K562 (cell line): ENCODE measurements around the gene WDR45. TPM values are rescaled to one million over a fixed set of nuclear protein-coding genes. Genes with fewer than 3 reads are reported as not detected.

Source experiments
- FOXA3 ChIP-seq, 2 experiments: fragments of 450-650 bp in 1 of 2; sonication (generic) in 1 of 2; formaldehyde crosslinking; IDR thresholded peaks in 1 of 2; conservative IDR thresholded peaks in 1 of 2; 2 replicates each; pipeline versions ENCODE4 v1.4.0 to v1.8.0; 2020 to 2022; ENCODE audit warnings: mild to moderate bottlenecking in 2 of 2, missing genetic modification reagents in 1 of 2
- FOXK2 ChIP-seq, 2 experiments: fragments of 450-650 bp; IDR thresholded peaks in 1 of 2; conservative IDR thresholded peaks in 1 of 2; 2 replicates each; pipeline ENCODE4 v1.6.1; 2016; ENCODE audit warnings: low read depth in 2 of 2, mild to moderate bottlenecking in 1 of 2
- GTF2B ChIP-seq: IDR thresholded peaks from 2 replicates; pipeline ENCODE4 v1.6.1; 2011; ENCODE audit not compliant: insufficient read length; ENCODE audit errors: extremely low read depth
- HMG20A ChIP-seq: fragments of 450-650 bp; formaldehyde crosslinking; conservative IDR thresholded peaks from 2 replicates; pipeline ENCODE4 v1.4.0; 2020; ENCODE audit warnings: mild to moderate bottlenecking, mixed read lengths
- MAFG ChIP-seq: fragments of 450-650 bp; conservative IDR thresholded peaks from 2 replicates; pipeline ENCODE4 v1.6.1; 2016; ENCODE audit warnings: missing genetic modification characterization, missing compliant biosample characterization
- PML ChIP-seq: IDR thresholded peaks from 2 replicates; pipeline ENCODE4 v1.6.1; 2012; ENCODE audit warnings: low read length, inconsistent platforms
- POLR3G ChIP-seq: IDR thresholded peaks from 2 replicates; pipeline ENCODE4 v1.6.1; 2011; ENCODE audit not compliant: insufficient read length, insufficient replicate concordance; ENCODE audit errors: extremely low read depth
- RFX1 ChIP-seq: fragments of 450-650 bp; IDR thresholded peaks from 2 replicates; pipeline ENCODE4 v1.6.1; 2016; ENCODE audit warnings: mild to moderate bottlenecking, moderate library complexity
- TBL1XR1 ChIP-seq, 2 experiments: IDR thresholded peaks; 2 replicates each; pipeline ENCODE4 v1.6.1; 2012; ENCODE audit warnings: improper control_type of control experiment in 2 of 2, low read length in 2 of 2, mild to moderate bottlenecking in 1 of 2
- ZBED1 ChIP-seq: IDR thresholded peaks from 2 replicates; pipeline ENCODE4 v1.6.1; 2014
- ZBTB49 ChIP-seq: sonication (generic); formaldehyde crosslinking; IDR thresholded peaks from 2 replicates; pipeline ENCODE4 v1.8.0; 2022; ENCODE audit warnings: missing genetic modification reagents, mild to moderate bottlenecking, borderline replicate concordance
- ZNF124 ChIP-seq: sonication (generic); formaldehyde crosslinking; IDR thresholded peaks from 2 replicates; pipeline ENCODE4 v1.8.1; 2022; ENCODE audit warnings: missing genetic modification reagents
- ZNF668 ChIP-seq: fragments of 250-450 bp; sonication (Bioruptor Pico); IDR thresholded peaks from 2 replicates; pipeline ENCODE4 v1.8.0; 2022; ENCODE audit warnings: mild to moderate bottlenecking, inconsistent platforms
- polyA plus RNA-seq, 8 experiments: library from polyadenylated mRNA; depleted of rRNA in 4 of 8; stranded (reverse) in 5 of 8; unstranded in 3 of 8; fragments of >200 nt; fragmentation: Nextera tagmentation in 2 of 8; fragmentation: Illumina TruSeq in 1 of 8; extraction: Ambion mirVana in 2 of 8; extraction: Trizol in 1 of 8; gene quantifications; 2 replicates each; pipeline versions ENCODE4 v1.2.1 to v1.2.3, GENCODE V29; 2011 to 2014; ENCODE audit warnings: inconsistent platforms in 1 of 8, missing spikeins in 1 of 8
- total RNA-seq, 7 experiments: library from RNA; depleted of rRNA in 6 of 7; stranded (reverse); fragments of >200 nt in 6 of 7; fragmentation: Illumina TruSeq in 2 of 7; extraction: Trizol in 2 of 7; gene quantifications; 2 replicates each; pipeline versions ENCODE4 v1.2.1 to v1.2.3, GENCODE V29; 2011 to 2021; ENCODE audit warnings: low replicate concordance in 1 of 7
- TF ChIP-seq, protein P1 (sequence below), 2 experiments: fragments of 200-800 bp in 1 of 2; sonication (Bioruptor generic) in 1 of 2; sonication (generic) in 1 of 2; formaldehyde crosslinking in 1 of 2; IDR thresholded peaks in 1 of 2; conservative IDR thresholded peaks in 1 of 2; 2 replicates each; pipeline versions ENCODE4 v1.5.0 to v1.6.1; 2016 to 2020; ENCODE audit warnings: missing compliant biosample characterization in 1 of 2, missing genetic modification characterization in 1 of 2, missing genetic modification reagents in 1 of 2
- TF ChIP-seq, protein P2 (sequence below): sonication (generic); formaldehyde crosslinking; IDR thresholded peaks from 2 replicates; pipeline ENCODE4 v1.8.1; 2022; ENCODE audit warnings: missing genetic modification reagents
- TF ChIP-seq, protein P3 (sequence below): fragments of 250-450 bp; sonication (Bioruptor Pico); IDR thresholded peaks from 2 replicates; pipeline ENCODE4 v1.8.0; 2021; ENCODE audit warnings: moderate library complexity, mild to moderate bottlenecking, inconsistent platforms
- TF ChIP-seq, protein P4 (sequence below), 3 experiments: fragments of 200-800 bp in 1 of 3; sonication (Bioruptor generic) in 1 of 3; sonication (generic) in 1 of 3; formaldehyde crosslinking in 1 of 3; IDR thresholded peaks; 2 replicates each; pipeline versions ENCODE4 v1.6.1 to v1.8.0; 2016 to 2022; ENCODE audit warnings: mild to moderate bottlenecking in 2 of 3, missing compliant biosample characterization in 2 of 3, missing genetic modification characterization in 2 of 3, missing genetic modification reagents in 1 of 3

WDR45 gene
- total and polyA plus RNA-seq, 9 of the 15 experiments (the other 6 are each of a cell fraction or from before 2014, with no cell fraction given): 19.4 to 136 (median 59.7) TPM

GRCh38 chrX:49039598-49040375 is 39.9 kb downstream of the WDR45 start (continued):
- no peak for TF ChIP-seq TBL1XR1 (IDR thresholded peaks at IDR 0.05; ENCODE audit: low read length in 2 of 2)
- TF ChIP-seq, protein P1, sequence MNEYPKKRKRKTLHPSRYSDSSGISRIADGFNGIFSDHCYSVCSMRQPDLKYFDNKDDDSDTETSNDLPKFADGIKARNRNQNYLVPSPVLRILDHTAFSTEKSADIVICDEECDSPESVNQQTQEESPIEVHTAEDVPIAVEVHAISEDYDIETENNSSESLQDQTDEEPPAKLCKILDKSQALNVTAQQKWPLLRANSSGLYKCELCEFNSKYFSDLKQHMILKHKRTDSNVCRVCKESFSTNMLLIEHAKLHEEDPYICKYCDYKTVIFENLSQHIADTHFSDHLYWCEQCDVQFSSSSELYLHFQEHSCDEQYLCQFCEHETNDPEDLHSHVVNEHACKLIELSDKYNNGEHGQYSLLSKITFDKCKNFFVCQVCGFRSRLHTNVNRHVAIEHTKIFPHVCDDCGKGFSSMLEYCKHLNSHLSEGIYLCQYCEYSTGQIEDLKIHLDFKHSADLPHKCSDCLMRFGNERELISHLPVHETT (CRISPR knock-in tag; conservative IDR thresholded peaks at IDR 0.05 in 1 of 2, IDR thresholded peaks at IDR 0.05 in 1 of 2): peak in 1 of 2 experiments; percentile 39; a peak in 1 of 4 replicates
- TF ChIP-seq, protein P2, sequence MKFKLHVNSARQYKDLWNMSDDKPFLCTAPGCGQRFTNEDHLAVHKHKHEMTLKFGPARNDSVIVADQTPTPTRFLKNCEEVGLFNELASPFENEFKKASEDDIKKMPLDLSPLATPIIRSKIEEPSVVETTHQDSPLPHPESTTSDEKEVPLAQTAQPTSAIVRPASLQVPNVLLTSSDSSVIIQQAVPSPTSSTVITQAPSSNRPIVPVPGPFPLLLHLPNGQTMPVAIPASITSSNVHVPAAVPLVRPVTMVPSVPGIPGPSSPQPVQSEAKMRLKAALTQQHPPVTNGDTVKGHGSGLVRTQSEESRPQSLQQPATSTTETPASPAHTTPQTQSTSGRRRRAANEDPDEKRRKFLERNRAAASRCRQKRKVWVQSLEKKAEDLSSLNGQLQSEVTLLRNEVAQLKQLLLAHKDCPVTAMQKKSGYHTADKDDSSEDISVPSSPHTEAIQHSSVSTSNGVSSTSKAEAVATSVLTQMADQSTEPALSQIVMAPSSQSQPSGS (CRISPR knock-in tag): no peak
- TF ChIP-seq GTF2B: no peak
- TF ChIP-seq ZBTB49 (CRISPR knock-in tag): no peak
- TF ChIP-seq, protein P3, sequence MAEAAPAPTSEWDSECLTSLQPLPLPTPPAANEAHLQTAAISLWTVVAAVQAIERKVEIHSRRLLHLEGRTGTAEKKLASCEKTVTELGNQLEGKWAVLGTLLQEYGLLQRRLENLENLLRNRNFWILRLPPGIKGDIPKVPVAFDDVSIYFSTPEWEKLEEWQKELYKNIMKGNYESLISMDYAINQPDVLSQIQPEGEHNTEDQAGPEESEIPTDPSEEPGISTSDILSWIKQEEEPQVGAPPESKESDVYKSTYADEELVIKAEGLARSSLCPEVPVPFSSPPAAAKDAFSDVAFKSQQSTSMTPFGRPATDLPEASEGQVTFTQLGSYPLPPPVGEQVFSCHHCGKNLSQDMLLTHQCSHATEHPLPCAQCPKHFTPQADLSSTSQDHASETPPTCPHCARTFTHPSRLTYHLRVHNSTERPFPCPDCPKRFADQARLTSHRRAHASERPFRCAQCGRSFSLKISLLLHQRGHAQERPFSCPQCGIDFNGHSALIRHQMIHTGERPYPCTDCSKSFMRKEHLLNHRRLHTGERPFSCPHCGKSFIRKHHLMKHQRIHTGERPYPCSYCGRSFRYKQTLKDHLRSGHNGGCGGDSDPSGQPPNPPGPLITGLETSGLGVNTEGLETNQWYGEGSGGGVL: no peak
- no peak for TF ChIP-seq ZNF668
- no peak for TF ChIP-seq POLR3G
- no peak for TF ChIP-seq ZNF124
- no peak for TF ChIP-seq HMG20A (CRISPR knock-in tag)
- no peak for TF ChIP-seq PML
- TF ChIP-seq MAFG: peak; percentile 100
- TF ChIP-seq, protein P4, sequence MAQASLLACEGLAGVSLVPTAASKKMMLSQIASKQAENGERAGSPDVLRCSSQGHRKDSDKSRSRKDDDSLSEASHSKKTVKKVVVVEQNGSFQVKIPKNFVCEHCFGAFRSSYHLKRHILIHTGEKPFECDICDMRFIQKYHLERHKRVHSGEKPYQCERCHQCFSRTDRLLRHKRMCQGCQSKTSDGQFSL (CRISPR knock-in tag; IDR thresholded peaks at IDR 0.05): no peak
- TF ChIP-seq, protein P4 (tag; IDR thresholded peaks at IDR 0.05): no peak
- no peak for TF ChIP-seq ZBED1
- TF ChIP-seq FOXK2 (conservative IDR thresholded peaks at IDR 0.05 in 1 of 2, IDR thresholded peaks at IDR 0.05 in 1 of 2; ENCODE audit: low read depth in 2 of 2): 0 out of 4 replicates have a peak, but pooled peaks of 1 of the 2 experiments have one; percentile 42
- no peak for TF ChIP-seq RFX1
- no peak for TF ChIP-seq FOXA3 (CRISPR knock-in tag; conservative IDR thresholded peaks at IDR 0.05 in 1 of 2, IDR thresholded peaks at IDR 0.05 in 1 of 2)
